ENCODE measurements around the gene FRK. TPM values are rescaled to one million over a fixed set of nuclear protein-coding genes. Genes with fewer than 3 reads are reported as not detected.
"Not testable (repeated sequence)": the region's sequence is repeated elsewhere in the genome, so short reads cannot be mapped to it uniquely, and the experiment has no call there.

The FRK gene
- total and polyA plus RNA-seq, 5 donors from 2014 or later: not detected

- Histone ChIP-seq H3K27me3 (ENCODE audit: control insufficient read depth, insufficient read depth, low read length) (peaks cover 1% of the 10 kb centered on the region), H3K4me1 (ENCODE audit: control insufficient read depth, insufficient read depth, low read length, poor library complexity, severe bottlenecking) (no peaks in the 10 kb centered on the region), H3K4me3 (ENCODE audit: low read depth, low read length) (no peak overlapping the region), H3K27ac (ENCODE audit: insufficient read depth, low read length, poor library complexity, severe bottlenecking) (no peak overlapping the region), H3K9me3 (ENCODE audit: control insufficient read depth in 2 of 2, low read length in 2 of 2) (no peaks in the 10 kb centered on the region), H3K36me3 (ENCODE audit: control insufficient read depth, insufficient read depth, low read length) (no peaks in the 10 kb centered on the region)
- no peak overlapping the region for H3K4me3 Mint-ChIP-seq
- no peaks in the 10 kb centered on the region for H3K36me3 Mint-ChIP-seq
- H3K27me3 Mint-ChIP-seq: no peaks in the 10 kb centered on the region
- no peak overlapping the region for H3K27ac Mint-ChIP-seq
- H3K9me3 Mint-ChIP-seq: no peaks in the 10 kb centered on the region
- DNase-seq (no peak), ATAC-seq (ENCODE audit: low read depth in 2 of 2) (no peak)
- no peaks in the 10 kb centered on the region for H3K4me1 Mint-ChIP-seq
Observed at GRCh38 chr6:115971785-115972184, 88.9 kb downstream of the FRK start.

DNA sequence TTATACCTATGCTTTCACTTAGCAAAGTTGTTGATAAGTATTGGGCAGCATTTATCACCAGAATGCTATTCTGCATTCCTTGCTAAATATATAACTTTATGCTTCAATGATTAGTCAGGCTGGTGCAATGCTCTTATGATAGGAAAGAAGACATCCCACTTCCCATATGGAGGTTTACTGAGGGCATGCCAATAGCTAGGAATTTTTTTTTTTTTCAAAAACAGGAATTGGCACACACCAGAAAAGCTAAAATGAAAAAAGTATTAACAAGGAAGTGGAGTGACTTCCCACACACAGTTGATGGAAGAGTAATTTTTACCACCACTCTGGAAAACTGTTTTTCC is 90.8 kb downstream of the FRK start:
- no peaks in the 10 kb centered on the region for H3K27me3 Mint-ChIP-seq
- ATAC-seq (ENCODE audit: low read depth in 2 of 2): no peak
- Histone ChIP-seq H3K27ac (ENCODE audit: insufficient read depth, low read length, poor library complexity, severe bottlenecking) (no peak overlapping the region), H3K27me3 (ENCODE audit: control insufficient read depth, insufficient read depth, low read length) (peaks cover 1% of the 10 kb centered on the region), H3K4me1 (ENCODE audit: control insufficient read depth, insufficient read depth, low read length, poor library complexity, severe bottlenecking) (no peaks in the 10 kb centered on the region), H3K9me3 (ENCODE audit: control insufficient read depth in 2 of 2, low read length in 2 of 2) (no peaks in the 10 kb centered on the region), H3K4me3 (ENCODE audit: low read depth, low read length) (no peak overlapping the region), H3K36me3 (ENCODE audit: control insufficient read depth, insufficient read depth, low read length) (no peaks in the 10 kb centered on the region)
- no peaks in the 10 kb centered on the region for H3K9me3 Mint-ChIP-seq
- no peaks in the 10 kb centered on the region for H3K36me3 Mint-ChIP-seq
- H3K4me3 Mint-ChIP-seq: no peak overlapping the region
- no peak for DNase-seq
- no peaks in the 10 kb centered on the region for H3K4me1 Mint-ChIP-seq
- H3K27ac Mint-ChIP-seq: no peak overlapping the region

DNA sequence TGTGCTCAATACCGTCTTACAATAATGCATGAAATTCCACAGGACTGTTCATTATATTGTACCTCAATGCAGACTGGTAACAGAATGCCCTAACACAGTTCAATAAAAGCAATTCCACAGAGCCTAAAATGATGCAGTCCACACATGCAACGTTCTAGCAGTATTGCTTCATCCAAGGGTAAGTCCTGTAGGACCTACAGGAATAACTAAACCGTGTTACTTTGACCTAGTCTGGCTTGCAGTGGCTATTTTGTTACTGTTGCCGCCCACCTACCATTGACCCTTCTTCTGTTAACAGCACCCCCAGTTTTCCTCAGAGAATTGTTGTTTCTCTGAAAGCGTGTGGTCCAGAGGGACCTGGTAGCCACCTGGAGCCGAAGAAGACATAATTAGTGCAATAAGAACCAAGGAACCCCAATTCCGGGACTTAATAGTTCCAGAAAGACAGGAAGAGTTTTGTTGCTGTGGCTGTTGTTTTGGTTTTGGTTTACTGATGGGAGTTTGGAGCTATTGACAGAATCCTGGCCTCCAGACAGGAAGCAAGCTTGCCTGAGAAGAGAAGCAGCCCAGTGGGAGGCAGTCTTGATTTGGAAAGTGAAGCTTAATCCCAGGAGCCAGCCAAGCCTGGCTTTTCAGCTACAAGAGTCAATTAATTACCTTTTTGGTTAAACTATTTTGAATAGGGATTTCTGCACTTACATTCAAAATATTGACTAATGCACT is 91.3 kb downstream of the FRK start:
- ATAC-seq (ENCODE audit: low read depth in 2 of 2) (no peak), DNase-seq (no peak)
- no peaks in the 10 kb centered on the region for H3K4me1 Mint-ChIP-seq
- H3K27ac Mint-ChIP-seq: no peak overlapping the region
- H3K36me3 ChIP-seq (ENCODE audit: control insufficient read depth, insufficient read depth, low read length): no peaks in the 10 kb centered on the region
- H3K9me3 ChIP-seq (ENCODE audit: control insufficient read depth in 2 of 2, low read length in 2 of 2): no peaks in the 10 kb centered on the region
- no peak overlapping the region for H3K27ac ChIP-seq (ENCODE audit: insufficient read depth, low read length, poor library complexity, severe bottlenecking)
- no peak overlapping the region for H3K4me3 Mint-ChIP-seq
- no peaks in the 10 kb centered on the region for H3K4me1 ChIP-seq (ENCODE audit: control insufficient read depth, insufficient read depth, low read length, poor library complexity, severe bottlenecking)
- H3K27me3 Mint-ChIP-seq: no peaks in the 10 kb centered on the region
- peaks cover 1% of the 10 kb centered on the region for H3K27me3 ChIP-seq (ENCODE audit: control insufficient read depth, insufficient read depth, low read length)
- no peak overlapping the region for H3K4me3 ChIP-seq (ENCODE audit: low read depth, low read length)
- H3K36me3 Mint-ChIP-seq: no peaks in the 10 kb centered on the region
- H3K9me3 Mint-ChIP-seq: no peaks in the 10 kb centered on the region

DNA sequence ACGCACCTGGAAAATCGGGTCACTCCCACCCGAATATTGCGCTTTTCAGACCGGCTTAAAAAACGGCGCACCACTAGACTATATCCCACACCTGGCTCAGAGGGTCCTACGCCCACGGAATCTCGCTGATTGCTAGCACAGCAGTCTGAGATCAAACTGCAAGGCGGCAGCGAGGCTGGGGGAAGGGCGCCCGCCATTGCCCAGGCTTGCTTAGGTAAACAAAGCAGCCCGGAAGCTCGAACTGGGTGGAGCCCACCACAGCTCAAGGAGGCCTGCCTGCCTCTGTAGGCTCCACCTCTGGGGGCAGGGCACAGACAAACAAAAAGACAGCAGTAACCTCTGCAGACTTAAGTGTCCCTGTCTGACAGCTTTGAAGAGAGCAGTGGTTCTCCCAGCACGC is 100.4 kb downstream of the FRK start:
- not testable (repeated sequence) for DNase-seq; H3K36me3 ChIP-seq (ENCODE audit: control insufficient read depth, insufficient read depth, low read length); H3K27me3 Mint-ChIP-seq; H3K36me3 Mint-ChIP-seq; H3K4me3 ChIP-seq (ENCODE audit: low read depth, low read length); H3K27ac ChIP-seq (ENCODE audit: insufficient read depth, low read length, poor library complexity, severe bottlenecking); H3K9me3 ChIP-seq (ENCODE audit: control insufficient read depth in 2 of 2, low read length in 2 of 2); ATAC-seq (ENCODE audit: low read depth in 2 of 2); H3K27me3 ChIP-seq (ENCODE audit: control insufficient read depth, insufficient read depth, low read length); H3K4me1 ChIP-seq (ENCODE audit: control insufficient read depth, insufficient read depth, low read length, poor library complexity, severe bottlenecking); H3K27ac Mint-ChIP-seq; H3K9me3 Mint-ChIP-seq; H3K4me1 Mint-ChIP-seq; H3K4me3 Mint-ChIP-seq

DNA sequence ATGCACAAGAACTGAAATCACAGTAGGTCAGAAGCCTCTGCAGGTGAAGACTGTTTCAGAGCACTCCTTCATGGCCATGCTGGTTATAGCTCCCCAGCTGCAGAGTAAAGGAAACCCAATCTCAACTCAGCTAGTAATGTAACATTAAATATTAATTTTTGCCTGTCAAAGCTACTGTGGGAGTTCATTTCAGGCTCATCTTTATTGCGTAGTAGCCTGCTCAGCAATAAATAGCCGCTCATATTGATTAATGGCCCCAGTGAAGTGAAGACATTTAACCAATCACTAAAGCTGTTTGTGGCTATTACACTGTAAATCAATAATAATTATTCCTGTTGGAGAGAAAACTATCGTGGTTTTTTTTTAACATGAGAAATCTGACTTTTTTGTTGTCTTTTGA is 101.7 kb downstream of the FRK start:
- no peak for ATAC-seq (ENCODE audit: low read depth in 2 of 2)
- H3K27ac Mint-ChIP-seq: no peak overlapping the region
- H3K9me3 Mint-ChIP-seq: peaks cover 0 to 5% (median 0%) of the 10 kb centered on the region in 7 donors
- Histone ChIP-seq H3K9me3 (ENCODE audit: control insufficient read depth in 2 of 2, low read length in 2 of 2) (no peaks in the 10 kb centered on the region), H3K27me3 (ENCODE audit: control insufficient read depth, insufficient read depth, low read length) (no peaks in the 10 kb centered on the region), H3K27ac (ENCODE audit: insufficient read depth, low read length, poor library complexity, severe bottlenecking) (no peak overlapping the region), H3K36me3 (ENCODE audit: control insufficient read depth, insufficient read depth, low read length) (no peaks in the 10 kb centered on the region), H3K4me3 (ENCODE audit: low read depth, low read length) (no peak overlapping the region), H3K4me1 (ENCODE audit: control insufficient read depth, insufficient read depth, low read length, poor library complexity, severe bottlenecking) (no peaks in the 10 kb centered on the region)
- H3K27me3 Mint-ChIP-seq: no peaks in the 10 kb centered on the region
- H3K4me3 Mint-ChIP-seq: no peak overlapping the region
- DNase-seq: no peak
- no peaks in the 10 kb centered on the region for H3K36me3 Mint-ChIP-seq
- no peaks in the 10 kb centered on the region for H3K4me1 Mint-ChIP-seq

DNA sequence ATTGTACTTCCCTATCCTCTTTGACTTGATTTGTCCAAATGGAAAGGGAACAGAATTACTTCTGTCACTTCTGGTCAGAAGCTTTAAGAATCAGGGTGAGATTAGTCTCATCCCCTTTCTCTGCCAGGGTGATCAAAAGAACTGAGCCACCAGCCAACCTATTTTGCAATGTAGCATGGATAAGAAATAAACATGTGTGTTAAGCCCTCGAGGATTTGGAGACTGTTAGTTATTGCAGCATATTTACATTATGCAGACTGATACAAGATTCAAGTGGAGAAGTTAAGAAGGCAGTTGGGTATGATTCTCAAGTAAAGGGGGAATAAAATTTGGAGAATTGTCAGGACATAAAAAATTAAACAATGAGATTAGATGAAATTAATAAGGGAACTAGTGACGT is 106.0 kb downstream of the FRK start:
- no peak for ATAC-seq (ENCODE audit: low read depth in 2 of 2)
- no peaks in the 10 kb centered on the region for H3K27me3 ChIP-seq (ENCODE audit: control insufficient read depth, insufficient read depth, low read length)

GRCh38 chr6:115948751-115949150 is 111.9 kb downstream of the FRK start:
- Mint-ChIP-seq H3K36me3 (no peaks in the 10 kb centered on the region), H3K27ac (no peak overlapping the region), H3K27me3 (no peaks in the 10 kb centered on the region), H3K4me3 (no peak overlapping the region), H3K4me1 (no peaks in the 10 kb centered on the region), H3K9me3 (peaks cover 0 to 8% (median 4%) of the 10 kb centered on the region in 7 donors)
- Histone ChIP-seq H3K27me3 (ENCODE audit: control insufficient read depth, insufficient read depth, low read length) (no peaks in the 10 kb centered on the region), H3K27ac (ENCODE audit: insufficient read depth, low read length, poor library complexity, severe bottlenecking) (no peak overlapping the region), H3K9me3 (ENCODE audit: control insufficient read depth in 2 of 2, low read length in 2 of 2) (no peaks in the 10 kb centered on the region), H3K4me1 (ENCODE audit: control insufficient read depth, insufficient read depth, low read length, poor library complexity, severe bottlenecking) (no peaks in the 10 kb centered on the region), H3K36me3 (ENCODE audit: control insufficient read depth, insufficient read depth, low read length) (no peaks in the 10 kb centered on the region), H3K4me3 (ENCODE audit: low read depth, low read length) (no peak overlapping the region)
- DNase-seq: no peak
- ATAC-seq (ENCODE audit: low read depth in 2 of 2): no peak

More for the DNA sequence above, 106.0 kb downstream of the FRK start:
- Mint-ChIP-seq H3K27ac (no peak overlapping the region), H3K4me1 (no peaks in the 10 kb centered on the region), H3K27me3 (no peaks in the 10 kb centered on the region), H3K9me3 (peaks cover 0 to 6% (median 5%) of the 10 kb centered on the region in 7 donors), H3K36me3 (no peaks in the 10 kb centered on the region), H3K4me3 (no peak overlapping the region)
- Histone ChIP-seq H3K27ac (ENCODE audit: insufficient read depth, low read length, poor library complexity, severe bottlenecking) (no peak overlapping the region), H3K9me3 (ENCODE audit: control insufficient read depth in 2 of 2, low read length in 2 of 2) (no peaks in the 10 kb centered on the region), H3K4me1 (ENCODE audit: control insufficient read depth, insufficient read depth, low read length, poor library complexity, severe bottlenecking) (no peaks in the 10 kb centered on the region), H3K36me3 (ENCODE audit: control insufficient read depth, insufficient read depth, low read length) (no peaks in the 10 kb centered on the region), H3K4me3 (ENCODE audit: low read depth, low read length) (no peak overlapping the region)
- DNase-seq: no peak

DNA sequence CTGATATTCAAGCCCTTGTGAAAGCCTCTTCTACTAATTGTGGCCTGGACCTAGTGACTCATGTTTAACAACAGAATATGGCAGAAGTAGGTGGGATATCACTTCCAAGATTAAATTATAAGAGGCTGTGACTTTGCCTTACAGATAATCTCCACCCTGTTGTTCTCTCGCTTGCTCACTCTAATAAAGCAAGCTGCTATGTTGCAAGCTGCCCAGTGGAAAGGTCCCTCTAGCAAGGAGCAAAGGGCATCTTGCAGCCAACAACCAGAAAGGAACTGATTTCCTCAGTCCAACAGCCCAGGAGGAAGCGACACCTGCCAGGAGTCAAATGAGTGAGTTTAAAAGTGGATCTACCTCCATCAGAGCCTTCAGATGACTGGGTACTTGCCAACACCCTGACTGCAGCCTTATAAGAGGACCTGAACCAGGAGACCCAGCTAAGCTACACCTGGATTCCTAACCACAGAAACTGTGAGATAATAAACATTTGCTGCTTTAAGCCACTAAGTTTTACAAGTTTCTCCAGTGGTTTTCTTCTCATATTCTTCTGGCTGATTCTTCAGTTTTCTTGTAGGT is 112.6 kb downstream of the FRK start:
- Histone ChIP-seq H3K9me3 (ENCODE audit: control insufficient read depth in 2 of 2, low read length in 2 of 2) (no peaks in the 10 kb centered on the region), H3K36me3 (ENCODE audit: control insufficient read depth, insufficient read depth, low read length) (no peaks in the 10 kb centered on the region), H3K4me3 (ENCODE audit: low read depth, low read length) (no peak overlapping the region), H3K27ac (ENCODE audit: insufficient read depth, low read length, poor library complexity, severe bottlenecking) (no peak overlapping the region), H3K4me1 (ENCODE audit: control insufficient read depth, insufficient read depth, low read length, poor library complexity, severe bottlenecking) (no peaks in the 10 kb centered on the region), H3K27me3 (ENCODE audit: control insufficient read depth, insufficient read depth, low read length) (no peaks in the 10 kb centered on the region)
- peaks cover 0 to 8% (median 4%) of the 10 kb centered on the region in 7 donors for H3K9me3 Mint-ChIP-seq
- no peak overlapping the region for H3K4me3 Mint-ChIP-seq
- DNase-seq (no peak), ATAC-seq (ENCODE audit: low read depth in 2 of 2) (no peak)
- H3K4me1 Mint-ChIP-seq: no peaks in the 10 kb centered on the region
- no peak overlapping the region for H3K27ac Mint-ChIP-seq
- H3K27me3 Mint-ChIP-seq: no peaks in the 10 kb centered on the region
- H3K36me3 Mint-ChIP-seq: no peaks in the 10 kb centered on the region

Measured in CD4-positive, CD25-positive, alpha-beta regulatory T cell (primary cell).